ENCODE data around the gene HMGCLL1.

- TF ChIP-seq CTCF (IDR thresholded peaks at IDR 0.05; ENCODE audit: insufficient read depth, low read length): no peak
- TF ChIP-seq POLR2AphosphoS5 (IDR thresholded peaks at IDR 0.05; ENCODE audit: low read depth): no peak
- no peak for TF ChIP-seq SPI1 (IDR thresholded peaks at IDR 0.05; ENCODE audit: borderline replicate concordance, low read depth)
- TF ChIP-seq REST (IDR thresholded peaks at IDR 0.05; ENCODE audit: insufficient replicate concordance, low read depth): no peak
- no peak for TF ChIP-seq GABPA (IDR thresholded peaks at IDR 0.05; ENCODE audit: low read depth)
Observed at GRCh38 chr6:55437141-55437540, 141.9 kb downstream of the HMGCLL1 start.

Measured in HL-60 (cell line).